HG02938 (cell line): ENCODE measurements around the gene COL27A1.

Experiments
- ATAC-seq: cut with Tn5 transposase; IDR thresholded peaks from one replicate; pipeline ENCODE4 v1.9.1; 2021; ENCODE audit warnings: mild to moderate bottlenecking, moderate library complexity; ENCODE audit not compliant: unreplicated experiment

Gene COL27A1

DNA sequence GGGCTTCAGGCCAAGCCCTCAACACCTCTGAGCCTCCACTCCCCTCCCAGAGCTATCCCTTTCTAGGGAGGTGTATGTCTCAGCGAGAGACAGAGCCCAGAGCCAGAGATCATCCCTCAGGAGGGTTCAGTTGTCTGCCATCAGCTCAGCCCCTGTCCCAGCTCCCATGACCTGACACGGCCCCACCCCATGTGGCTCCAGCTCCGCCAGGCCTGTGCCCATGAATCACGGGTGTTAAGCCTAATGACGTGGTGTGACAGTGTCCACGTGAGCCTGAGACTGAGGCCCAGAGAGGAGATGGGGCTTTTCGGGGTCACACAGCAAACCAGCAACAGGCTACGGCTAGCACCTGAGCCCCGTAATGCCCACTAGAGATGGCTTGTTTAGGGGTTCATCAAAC, 106.7 kb downstream of the COL27A1 start:
- ATAC-seq, result no peak

- no peak for ATAC-seq
Measured at GRCh38 chr9:114263853-114264510, 108.6 kb downstream of the COL27A1 start.

GRCh38 chr9:114264806-114265550, 109.6 kb downstream of the COL27A1 start:
- no peak for ATAC-seq

DNA sequence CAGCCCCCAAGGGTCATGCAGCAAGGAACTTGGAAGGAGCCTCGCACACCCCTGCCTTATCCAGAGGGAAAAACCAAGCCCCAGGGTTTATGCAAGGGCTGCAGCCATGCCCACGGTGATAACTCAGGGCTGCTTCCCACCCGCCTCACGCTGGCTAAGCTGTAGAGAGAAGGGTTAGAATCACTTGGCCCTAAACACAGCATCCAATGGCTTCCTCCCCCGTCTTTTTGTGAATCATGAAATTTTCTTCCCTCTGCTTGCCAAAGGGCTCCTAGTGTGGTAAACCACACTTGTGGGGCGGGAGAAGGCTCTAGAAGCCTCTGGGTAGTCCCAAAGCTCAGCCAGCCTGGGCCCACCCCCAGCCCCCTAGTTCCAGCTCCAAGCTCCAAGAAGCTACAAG, 111.6 kb downstream of the COL27A1 start:
- ATAC-seq, result no peak

- no peak for ATAC-seq
Measured at GRCh38 chr9:114269023-114269422, 113.7 kb downstream of the COL27A1 start.

DNA sequence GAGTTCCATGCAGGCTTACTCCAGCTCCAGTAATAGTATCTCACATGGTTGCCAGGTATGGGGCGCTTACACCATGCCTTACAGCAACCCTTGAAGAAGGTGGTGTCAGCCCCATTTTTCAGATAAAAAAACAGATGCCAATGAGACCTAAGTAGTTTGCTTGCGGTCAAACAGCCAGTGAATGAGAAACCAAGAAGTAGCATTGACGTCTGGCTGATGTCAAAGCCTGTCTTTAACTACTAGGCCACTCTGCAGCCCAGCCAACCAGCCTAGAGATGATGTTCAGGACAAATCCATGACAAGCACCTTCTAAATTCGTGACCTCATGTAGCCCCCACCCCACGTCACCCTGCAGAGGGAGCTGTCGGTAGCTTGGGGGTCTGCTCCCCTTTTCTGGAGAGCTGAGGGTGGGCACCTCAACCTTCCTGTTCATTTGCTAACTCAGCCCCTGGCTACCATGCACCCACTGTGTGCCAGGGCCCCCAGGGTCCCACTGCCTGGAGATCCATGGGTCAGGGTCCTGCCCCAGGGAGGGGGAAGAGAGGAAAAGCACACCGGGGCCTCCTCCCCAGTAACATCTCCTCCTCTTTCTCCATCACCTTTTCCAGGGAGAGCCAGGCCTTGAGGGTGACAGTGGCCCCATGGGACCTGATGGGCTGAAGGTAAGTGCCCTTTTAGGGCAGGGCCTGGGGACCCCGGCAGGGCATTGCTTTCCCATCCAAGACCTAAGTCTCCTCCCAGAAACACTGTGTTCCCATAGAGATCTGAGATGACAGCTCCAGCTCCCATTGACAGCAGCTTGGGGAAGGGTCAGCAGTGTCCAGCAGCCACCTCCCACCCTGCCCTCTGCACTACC, 115.0 kb downstream of the COL27A1 start:
- ATAC-seq, result no peak

GRCh38 chr9:114271556-114272510, 116.5 kb downstream of the COL27A1 start:
- ATAC-seq, result no peak

DNA sequence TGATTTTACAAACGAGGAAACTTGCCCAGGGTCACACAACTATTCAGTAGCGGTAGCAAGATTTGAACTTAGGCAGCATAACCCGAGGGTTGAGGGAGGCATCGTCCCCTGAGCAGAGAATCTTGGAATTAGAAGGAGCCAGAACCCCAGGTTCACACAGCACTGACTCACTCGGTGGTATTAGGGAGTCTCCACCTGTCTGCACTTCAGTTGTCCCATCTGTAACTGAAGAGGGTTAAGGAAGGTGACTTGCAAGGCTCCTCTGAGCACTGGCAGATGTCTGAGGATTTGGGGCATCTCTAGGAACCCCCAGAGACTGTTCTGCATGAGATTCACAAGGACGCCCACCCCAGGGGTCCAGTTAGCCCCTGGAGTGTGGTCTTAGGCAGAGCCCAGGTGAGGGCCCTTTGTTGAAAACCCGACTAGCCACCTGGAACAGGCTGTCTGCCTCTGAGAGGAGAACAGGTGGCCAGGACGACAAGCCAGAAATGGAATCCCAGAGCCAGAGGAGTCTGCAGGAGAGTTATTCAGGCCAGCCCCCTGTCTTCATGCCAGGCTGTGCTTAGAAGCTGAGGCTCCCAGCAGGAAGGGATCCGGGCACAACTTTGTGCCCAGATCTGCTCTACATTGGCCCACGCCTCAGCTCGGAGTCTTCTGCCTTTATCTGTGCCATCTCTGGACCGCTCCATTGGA, 117.5 kb downstream of the COL27A1 start:
- no peak for ATAC-seq

GRCh38 chr9:114273461-114273881, 118.1 kb downstream of the COL27A1 start:
- ATAC-seq, result no peak

GRCh38 chr9:114274217-114274616, 118.9 kb downstream of the COL27A1 start:
- no peak for ATAC-seq

- no peak for ATAC-seq
Measured at GRCh38 chr9:114275246-114276004, 120.1 kb downstream of the COL27A1 start.

DNA sequence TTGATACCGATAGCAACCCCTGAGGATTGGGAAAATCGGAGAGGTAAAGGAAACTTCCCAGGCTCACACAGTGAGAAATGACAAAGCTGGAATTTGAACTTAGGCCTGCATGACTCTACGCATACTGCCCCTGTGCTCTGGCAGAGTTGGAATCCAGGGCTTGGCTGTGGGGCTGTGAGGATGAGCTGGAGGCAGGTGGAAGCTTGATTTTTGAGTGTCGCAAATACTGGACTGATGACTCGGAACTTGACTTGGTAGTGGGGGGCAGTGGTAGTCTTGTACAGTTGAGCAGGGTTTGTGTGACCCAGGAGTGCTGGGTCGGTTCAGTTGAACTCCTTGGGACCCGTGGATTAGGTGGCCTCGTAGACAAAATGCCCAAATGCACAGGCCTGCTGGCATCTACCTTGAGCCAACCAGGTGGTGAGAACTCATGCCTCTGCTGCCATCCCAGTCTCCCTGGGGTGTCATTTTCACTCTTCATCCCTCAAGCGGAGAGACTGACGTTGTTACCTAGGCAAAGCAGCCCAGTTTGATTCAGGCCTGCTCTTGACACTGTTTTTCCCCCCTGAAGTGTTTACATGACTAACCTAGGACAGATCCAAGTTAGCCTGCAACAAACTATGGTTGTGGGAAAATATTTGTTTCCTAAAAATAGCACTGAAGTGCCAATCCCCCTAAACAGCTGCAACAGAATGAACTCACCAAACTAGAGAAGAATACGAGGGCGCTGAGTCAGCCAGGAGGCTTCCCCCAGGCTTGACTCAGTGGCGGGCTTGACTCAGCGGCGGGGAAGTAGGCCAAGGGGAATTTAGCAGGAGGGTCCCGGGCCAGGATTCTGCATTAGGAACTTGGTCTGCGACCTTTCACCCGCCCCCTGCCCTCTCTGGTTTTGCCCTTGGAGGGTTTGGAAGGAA, 121.8 kb downstream of the COL27A1 start:
- ATAC-seq, result no peak

GRCh38 chr9:114278356-114278755, 123.0 kb downstream of the COL27A1 start:
- ATAC-seq, result no peak

GRCh38 chr9:114278881-114279570, 123.7 kb downstream of the COL27A1 start:
- ATAC-seq, result no peak

- ATAC-seq, result no peak
Measured at GRCh38 chr9:114279693-114280092, 124.4 kb downstream of the COL27A1 start.

DNA sequence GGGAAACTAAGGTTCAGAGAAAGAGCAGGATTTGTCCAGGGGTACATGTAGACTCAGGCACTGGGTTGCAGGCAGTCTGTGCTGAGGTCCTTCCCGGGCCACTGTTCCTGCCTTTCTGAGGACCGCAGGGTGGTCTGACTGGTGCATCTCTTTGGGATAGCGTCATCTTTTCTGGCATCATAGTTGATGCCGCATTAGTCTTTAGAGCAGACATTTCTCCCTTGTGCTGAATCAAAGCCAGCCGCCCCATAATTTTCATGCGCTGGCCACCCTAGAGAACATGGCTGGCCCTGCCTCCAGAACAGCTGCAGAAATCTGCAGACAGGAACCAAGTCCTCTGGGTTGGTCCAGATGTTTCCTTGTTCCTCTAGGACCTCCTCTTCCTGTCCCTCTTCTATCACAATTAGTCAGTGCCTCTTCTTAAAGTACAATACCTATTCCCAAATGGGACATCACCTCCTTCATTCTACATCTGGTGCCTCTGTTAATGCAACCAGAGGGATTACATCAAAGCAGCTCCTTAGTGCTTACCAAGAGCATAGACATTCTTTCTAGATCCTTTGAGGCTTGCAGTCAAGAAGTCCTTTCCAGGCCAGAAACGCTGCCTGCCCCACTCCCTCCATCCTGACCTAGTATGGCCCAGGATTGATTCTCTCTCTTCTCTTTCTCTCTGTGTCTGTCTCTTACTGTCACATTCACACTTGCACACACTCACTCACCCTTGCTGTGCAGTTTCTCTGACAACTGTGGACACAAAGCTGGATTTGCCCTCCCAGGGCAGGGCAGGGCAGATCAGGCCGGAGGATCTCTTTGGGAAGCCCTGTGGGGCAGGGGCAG, 125.5 kb downstream of the COL27A1 start:
- no peak for ATAC-seq
